Measurements from ENCODE around the gene ALOXE3.

The ALOXE3 gene

DNA sequence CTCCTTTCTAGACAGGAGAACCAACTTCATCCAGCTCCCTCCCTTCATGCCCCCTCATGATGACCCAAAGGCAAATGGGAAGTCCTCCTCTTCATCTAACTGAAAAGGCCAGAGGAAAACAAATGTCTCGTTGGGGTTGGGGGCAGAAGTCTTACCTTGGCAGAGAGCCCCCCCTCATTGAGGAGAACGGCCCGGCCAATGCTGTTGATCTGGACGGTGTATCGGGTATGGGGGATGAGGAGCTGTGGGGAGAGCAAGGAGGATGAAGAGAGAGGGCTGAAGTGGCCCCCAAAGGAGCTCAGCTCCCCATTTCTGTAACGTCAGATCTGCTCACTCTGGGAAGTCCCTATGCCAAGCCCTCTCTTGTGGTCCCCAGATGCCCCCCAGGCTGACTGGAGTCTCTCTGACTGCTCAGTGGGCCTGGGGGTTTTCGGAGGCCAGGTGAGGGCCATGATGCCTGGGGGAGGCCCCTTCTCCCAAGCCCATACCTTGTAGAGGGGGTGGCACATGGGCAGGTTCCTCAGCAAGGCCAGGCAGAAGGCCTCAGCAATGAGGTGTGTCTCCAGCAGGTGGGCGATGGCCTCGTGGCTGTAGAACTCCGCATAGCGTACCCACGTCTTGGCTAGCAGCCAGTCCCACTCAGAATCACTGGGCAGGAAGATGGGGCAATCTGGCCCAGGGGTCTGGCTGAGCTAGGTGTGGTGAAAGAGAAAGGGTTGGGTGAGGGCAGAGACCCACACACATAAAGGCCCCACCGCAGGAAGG, 41.6 kb downstream of the ALOXE3 start:
- no peak overlapping the region for H3K4me2 ChIP-seq (ENCODE audit: low read depth, low read length, poor library complexity, severe bottlenecking)
- H3K4me1 ChIP-seq (ENCODE audit: insufficient read depth, low read length, poor library complexity, severe bottlenecking), result peaks cover 5% of the 10 kb centered on the region
- no peaks in the 10 kb centered on the region for H3K9me3 ChIP-seq (ENCODE audit: insufficient read depth, low read depth, low read length)
- no peaks in the 10 kb centered on the region for H3F3A ChIP-seq (ENCODE audit: low read depth)
- no peak for TF ChIP-seq EZH2phosphoT487 (IDR thresholded peaks at IDR 0.05; ENCODE audit: borderline replicate concordance)
- TF ChIP-seq, protein P1, sequence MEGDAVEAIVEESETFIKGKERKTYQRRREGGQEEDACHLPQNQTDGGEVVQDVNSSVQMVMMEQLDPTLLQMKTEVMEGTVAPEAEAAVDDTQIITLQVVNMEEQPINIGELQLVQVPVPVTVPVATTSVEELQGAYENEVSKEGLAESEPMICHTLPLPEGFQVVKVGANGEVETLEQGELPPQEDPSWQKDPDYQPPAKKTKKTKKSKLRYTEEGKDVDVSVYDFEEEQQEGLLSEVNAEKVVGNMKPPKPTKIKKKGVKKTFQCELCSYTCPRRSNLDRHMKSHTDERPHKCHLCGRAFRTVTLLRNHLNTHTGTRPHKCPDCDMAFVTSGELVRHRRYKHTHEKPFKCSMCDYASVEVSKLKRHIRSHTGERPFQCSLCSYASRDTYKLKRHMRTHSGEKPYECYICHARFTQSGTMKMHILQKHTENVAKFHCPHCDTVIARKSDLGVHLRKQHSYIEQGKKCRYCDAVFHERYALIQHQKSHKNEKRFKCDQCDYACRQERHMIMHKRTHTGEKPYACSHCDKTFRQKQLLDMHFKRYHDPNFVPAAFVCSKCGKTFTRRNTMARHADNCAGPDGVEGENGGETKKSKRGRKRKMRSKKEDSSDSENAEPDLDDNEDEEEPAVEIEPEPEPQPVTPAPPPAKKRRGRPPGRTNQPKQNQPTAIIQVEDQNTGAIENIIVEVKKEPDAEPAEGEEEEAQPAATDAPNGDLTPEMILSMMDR (conservative IDR thresholded peaks at IDR 0.05; ENCODE audit: low read length), result no peak
- no peak overlapping the region for H3K4me3 ChIP-seq (ENCODE audit: low read length, poor library complexity, severe bottlenecking)
- no peaks in the 10 kb centered on the region for H3K9me2 ChIP-seq (replicated peaks; ENCODE audit: low read depth, low read length)
- no peaks in the 10 kb centered on the region for H3K79me2 ChIP-seq (ENCODE audit: insufficient read depth, low read length)
- no peaks in the 10 kb centered on the region for H4K20me1 ChIP-seq (ENCODE audit: insufficient read depth, low read length, poor library complexity, severe bottlenecking)
- H3K9ac ChIP-seq (ENCODE audit: low read depth, low read length, poor library complexity, severe bottlenecking), result no peak overlapping the region
- no peaks in the 10 kb centered on the region for H3K36me3 ChIP-seq (ENCODE audit: insufficient read depth, low read length)
- no peak overlapping the region for H2AFZ ChIP-seq (ENCODE audit: low read length)
- H3K27me3 ChIP-seq (ENCODE audit: insufficient read depth, low read length, poor library complexity, severe bottlenecking), result peaks cover 7% of the 10 kb centered on the region

DNA sequence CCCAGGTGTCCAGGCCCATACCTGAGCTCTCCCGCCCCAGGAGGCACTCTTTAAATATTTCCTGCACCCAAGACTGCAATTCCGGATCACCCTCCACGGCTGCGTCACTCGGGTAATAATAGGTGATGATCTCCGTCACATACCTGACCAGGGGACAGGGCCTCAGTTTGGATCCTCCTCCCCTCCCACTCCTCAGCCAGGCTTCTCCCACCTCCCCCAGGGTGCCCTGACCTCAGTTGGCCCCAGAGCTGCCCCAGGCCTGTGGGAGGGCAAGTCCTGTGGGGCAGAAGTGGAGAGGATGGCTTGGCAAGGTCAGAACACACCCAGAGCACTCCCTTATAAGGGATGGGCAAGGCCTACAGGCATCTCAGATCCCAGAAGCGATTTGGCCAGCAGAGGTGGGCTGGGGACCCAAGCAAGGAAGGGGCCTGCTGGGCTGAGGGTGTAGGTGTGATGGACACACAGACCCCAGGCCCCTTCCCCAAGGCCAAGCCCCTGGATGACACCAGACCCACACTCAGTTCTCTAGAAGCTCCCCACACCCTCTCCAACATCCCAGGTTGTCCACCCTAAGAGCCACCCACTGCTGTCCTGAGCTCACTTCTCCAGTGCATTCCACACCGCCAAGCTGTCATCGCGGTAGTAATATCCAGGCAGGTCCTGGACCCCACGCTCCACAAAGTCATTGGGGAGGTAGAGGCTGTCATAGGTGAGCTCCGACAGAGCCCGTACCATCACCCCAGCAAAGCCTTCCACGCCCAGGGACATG, 42.6 kb downstream of the ALOXE3 start:
- no peak for TF ChIP-seq EZH2phosphoT487 (IDR thresholded peaks at IDR 0.05; ENCODE audit: borderline replicate concordance)
- TF ChIP-seq, protein P1 (conservative IDR thresholded peaks at IDR 0.05; ENCODE audit: low read length), result no peak
- no peak overlapping the region for H3K9ac ChIP-seq (ENCODE audit: low read depth, low read length, poor library complexity, severe bottlenecking)
- no peaks in the 10 kb centered on the region for H3K9me2 ChIP-seq (replicated peaks; ENCODE audit: low read depth, low read length)
- H3K9me3 ChIP-seq (ENCODE audit: insufficient read depth, low read depth, low read length), result no peaks in the 10 kb centered on the region
- H3K36me3 ChIP-seq (ENCODE audit: insufficient read depth, low read length), result no peaks in the 10 kb centered on the region
- H2AFZ ChIP-seq (ENCODE audit: low read length), result no peak overlapping the region
- H3F3A ChIP-seq (ENCODE audit: low read depth), result no peaks in the 10 kb centered on the region
- no peaks in the 10 kb centered on the region for H4K20me1 ChIP-seq (ENCODE audit: insufficient read depth, low read length, poor library complexity, severe bottlenecking)
- H3K4me1 ChIP-seq (ENCODE audit: insufficient read depth, low read length, poor library complexity, severe bottlenecking), result peaks cover 5% of the 10 kb centered on the region
- no peak overlapping the region for H3K4me3 ChIP-seq (ENCODE audit: low read length, poor library complexity, severe bottlenecking)
- H3K4me2 ChIP-seq (ENCODE audit: low read depth, low read length, poor library complexity, severe bottlenecking), result no peak overlapping the region
- peaks cover 7% of the 10 kb centered on the region for H3K27me3 ChIP-seq (ENCODE audit: insufficient read depth, low read length, poor library complexity, severe bottlenecking)
- H3K79me2 ChIP-seq (ENCODE audit: insufficient read depth, low read length), result no peaks in the 10 kb centered on the region

- no peak overlapping the region for H3K4me3 ChIP-seq (ENCODE audit: low read length, poor library complexity, severe bottlenecking)
- no peak for TF ChIP-seq EZH2phosphoT487 (IDR thresholded peaks at IDR 0.05; ENCODE audit: borderline replicate concordance)
- TF ChIP-seq, protein P1 (conservative IDR thresholded peaks at IDR 0.05; ENCODE audit: low read length), result no peak
- H3K4me2 ChIP-seq (ENCODE audit: low read depth, low read length, poor library complexity, severe bottlenecking), result no peak overlapping the region
- H3K36me3 ChIP-seq (ENCODE audit: insufficient read depth, low read length), result no peaks in the 10 kb centered on the region
- no peaks in the 10 kb centered on the region for H3K9me3 ChIP-seq (ENCODE audit: insufficient read depth, low read depth, low read length)
- H3K4me1 ChIP-seq (ENCODE audit: insufficient read depth, low read length, poor library complexity, severe bottlenecking), result peaks cover 1% of the 10 kb centered on the region
- peaks cover 7% of the 10 kb centered on the region for H3K27me3 ChIP-seq (ENCODE audit: insufficient read depth, low read length, poor library complexity, severe bottlenecking)
- H3K79me2 ChIP-seq (ENCODE audit: insufficient read depth, low read length), result no peaks in the 10 kb centered on the region
- H3F3A ChIP-seq (ENCODE audit: low read depth), result no peaks in the 10 kb centered on the region
- no peak overlapping the region for H2AFZ ChIP-seq (ENCODE audit: low read length)
- H3K9ac ChIP-seq (ENCODE audit: low read depth, low read length, poor library complexity, severe bottlenecking), result no peak overlapping the region
- no peaks in the 10 kb centered on the region for H4K20me1 ChIP-seq (ENCODE audit: insufficient read depth, low read length, poor library complexity, severe bottlenecking)
- H3K9me2 ChIP-seq (replicated peaks; ENCODE audit: low read depth, low read length), result no peaks in the 10 kb centered on the region
Measured at GRCh38 chr17:8075081-8075480, 43.2 kb downstream of the ALOXE3 start.
